ENCODE data around the gene LTA. TPM values are rescaled to one million over a fixed set of nuclear protein-coding genes. Genes with fewer than 3 reads are reported as not detected.

The LTA gene
- total RNA-seq, 1 experiment from 2014 or later = not detected

DNA sequence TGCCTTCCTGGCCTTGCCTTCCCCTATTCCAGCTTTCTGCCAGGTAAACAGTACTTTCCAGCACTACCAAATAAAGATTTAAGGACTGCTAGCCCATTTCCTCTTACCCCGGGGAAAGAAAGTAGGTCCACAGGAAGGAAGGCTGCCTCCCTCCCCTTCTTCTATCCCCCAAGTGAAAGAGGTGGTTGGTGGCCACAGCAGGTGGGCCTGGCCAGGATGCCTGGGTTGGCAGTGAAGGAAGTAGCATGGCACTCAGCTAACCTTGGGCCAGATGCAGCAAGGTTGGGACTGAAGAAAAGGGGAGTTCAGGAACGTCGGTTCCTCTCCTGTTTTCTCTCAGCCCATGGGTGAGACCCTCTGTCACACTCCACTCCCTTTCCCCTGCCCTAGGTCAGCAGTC lies 15.8 kb upstream of the LTA start:
- CTCF ChIA-PET = no interaction called here
- POLR2A ChIA-PET = no interaction called here
- no peak overlapping the region for H3K4me3 Mint-ChIP-seq (ENCODE audit: unreplicated experiment)
- H3K27ac Mint-ChIP-seq (ENCODE audit: unreplicated experiment) = no peak overlapping the region
- no peaks in the 10 kb centered on the region for H3K9me3 Mint-ChIP-seq (ENCODE audit: unreplicated experiment)
- Histone ChIP-seq H3K27me3 (replicated peaks; ENCODE audit: control insufficient read depth, insufficient read depth, low read length) (no peaks in the 10 kb centered on the region), H3K4me1 (peaks cover 4% of the 10 kb centered on the region; the same call in 1 of the 2 replicates), H3K9me3 (no peaks in the 10 kb centered on the region), H3K4me3 (ENCODE audit: low read depth, low read length) (no peak overlapping the region), H3K36me3 (ENCODE audit: control insufficient read depth, insufficient read depth, low read length) (no peaks in the 10 kb centered on the region; the same call in 1 of the 2 replicates)
- no peaks in the 10 kb centered on the region for H3K4me1 Mint-ChIP-seq (ENCODE audit: low read depth, unreplicated experiment)
- no peak for DNase-seq
- intact Hi-C loops (cut with micrococcal nuclease; ENCODE audit: unreplicated experiment) = no loop called here
- H3K27me3 Mint-ChIP-seq (ENCODE audit: insufficient read depth, unreplicated experiment) = no peaks in the 10 kb centered on the region
- peaks cover 33% of the 10 kb centered on the region for H3K36me3 Mint-ChIP-seq (ENCODE audit: insufficient read depth, unreplicated experiment)
- no TSS peak for BruUV-seq (replicated peaks)
- no peak for TF ChIP-seq CTCF (IDR thresholded peaks at IDR 0.05; ENCODE audit: insufficient read depth in 1 of 2, low read depth in 1 of 2, low read length in 1 of 2, severe bottlenecking in 1 of 2, unreplicated experiment in 1 of 2)

GRCh38 chr6:31557443-31558317 lies 14.4 kb upstream of the LTA start:
- no peaks in the 10 kb centered on the region for H3K9me3 Mint-ChIP-seq (ENCODE audit: unreplicated experiment)
- H3K4me3 Mint-ChIP-seq (ENCODE audit: unreplicated experiment) = no peak overlapping the region
- Histone ChIP-seq H3K27me3 (replicated peaks; ENCODE audit: control insufficient read depth, insufficient read depth, low read length) (no peaks in the 10 kb centered on the region), H3K4me1 (peaks cover 4% of the 10 kb centered on the region; the same call in 1 of the 2 replicates), H3K36me3 (ENCODE audit: control insufficient read depth, insufficient read depth, low read length) (no peaks in the 10 kb centered on the region; the same call in 1 of the 2 replicates), H3K4me3 (ENCODE audit: low read depth, low read length) (no peak overlapping the region), H3K9me3 (no peaks in the 10 kb centered on the region)
- H3K27ac Mint-ChIP-seq (ENCODE audit: unreplicated experiment) = no peak overlapping the region
- peaks cover 20% of the 10 kb centered on the region for H3K36me3 Mint-ChIP-seq (ENCODE audit: insufficient read depth, unreplicated experiment)
- ChIA-PET POLR2A (no interaction called here), CTCF (no interaction called here)
- DNase-seq = no peak
- H3K27me3 Mint-ChIP-seq (ENCODE audit: insufficient read depth, unreplicated experiment) = no peaks in the 10 kb centered on the region
- intact Hi-C loops (cut with micrococcal nuclease; ENCODE audit: unreplicated experiment) = no loop called here
- TSS peak; percentile 18 for BruUV-seq (replicated peaks)
- no peaks in the 10 kb centered on the region for H3K4me1 Mint-ChIP-seq (ENCODE audit: low read depth, unreplicated experiment)
- no peak for TF ChIP-seq CTCF (IDR thresholded peaks at IDR 0.05; ENCODE audit: insufficient read depth in 1 of 2, low read depth in 1 of 2, low read length in 1 of 2, severe bottlenecking in 1 of 2, unreplicated experiment in 1 of 2)

- no peaks in the 10 kb centered on the region for H3K27me3 ChIP-seq (replicated peaks; ENCODE audit: control insufficient read depth, insufficient read depth, low read length)
- no peak for DNase-seq
- Mint-ChIP-seq H3K27me3 (ENCODE audit: insufficient read depth, unreplicated experiment) (no peaks in the 10 kb centered on the region), H3K4me1 (ENCODE audit: low read depth, unreplicated experiment) (no peaks in the 10 kb centered on the region), H3K9me3 (ENCODE audit: unreplicated experiment) (no peaks in the 10 kb centered on the region), H3K4me3 (ENCODE audit: unreplicated experiment) (no peak overlapping the region), H3K27ac (ENCODE audit: unreplicated experiment) (no peak overlapping the region), H3K36me3 (ENCODE audit: insufficient read depth, unreplicated experiment) (peaks cover 20% of the 10 kb centered on the region)
- intact Hi-C loops (cut with micrococcal nuclease; ENCODE audit: unreplicated experiment) = no loop called here
- H3K4me1 ChIP-seq = peaks cover 4% of the 10 kb centered on the region; the same call in 1 of the 2 replicates
- no peaks in the 10 kb centered on the region for H3K9me3 ChIP-seq
- no peak for TF ChIP-seq CTCF (IDR thresholded peaks at IDR 0.05; ENCODE audit: insufficient read depth in 1 of 2, low read depth in 1 of 2, low read length in 1 of 2, severe bottlenecking in 1 of 2, unreplicated experiment in 1 of 2)
- CTCF ChIA-PET = no interaction called here
- no peak overlapping the region for H3K4me3 ChIP-seq (ENCODE audit: low read depth, low read length)
- no peaks in the 10 kb centered on the region; the same call in 1 of the 2 replicates for H3K36me3 ChIP-seq (ENCODE audit: control insufficient read depth, insufficient read depth, low read length)
- no TSS peak for BruUV-seq (replicated peaks)
- POLR2A ChIA-PET = no interaction called here
Observed at GRCh38 chr6:31558318-31558625, 13.8 kb upstream of the LTA start.
